IPS DF 6.9 (cell line): ENCODE results near the gene MRTFA.

ENCODE experiments used
- DNase-seq: peaks from one replicate; pipeline ENCODE4 v3.0.0-alpha.2; 2013; ENCODE audit warnings: low read depth, low spot score
- H3K27ac ChIP-seq: one replicate; pipeline ENCODE4 v1.5.1; 2013; ENCODE audit warnings: low read length, control low read depth
- H3K27me3 ChIP-seq: 2 replicates; pipeline ENCODE4 v1.6.1; 2013; ENCODE audit warnings: mild to moderate bottlenecking, low read length; ENCODE audit not compliant: control insufficient read depth, insufficient read depth
- H3K36me3 ChIP-seq: 2 replicates; pipeline ENCODE4 v1.6.1; 2013; ENCODE audit warnings: low read length; ENCODE audit not compliant: control insufficient read depth, insufficient read depth
- H3K4me1 ChIP-seq: 2 replicates; pipeline ENCODE4 v1.6.1; 2013; ENCODE audit warnings: low read length; ENCODE audit not compliant: control insufficient read depth, insufficient read depth
- H3K4me3 ChIP-seq: 2 replicates; pipeline ENCODE4 v1.5.1; 2013; ENCODE audit warnings: mild to moderate bottlenecking, low read length
- H3K9me3 ChIP-seq: 2 replicates; pipeline ENCODE4 v1.6.1; 2013; ENCODE audit warnings: low read length, inconsistent platforms; ENCODE audit not compliant: control insufficient read depth, insufficient read depth
- WGBS: extraction: QIAGEN DNeasy Blood & Tissue Kit; methylation state at CpG from one replicate; pipeline ENCODE4 v1.1.7; 2013; ENCODE audit warnings: mixed read lengths, missing lambda C conversion rate; ENCODE audit not compliant: insufficient read length, insufficient coverage; 5-methylcytosine and 5-hydroxymethylcytosine counted together

Gene MRTFA

GRCh38 chr22:40363059-40363458, 273.5 kb downstream of the MRTFA start:
- H3K4me1 ChIP-seq, result no peaks in the 10 kb centered on the region

DNA sequence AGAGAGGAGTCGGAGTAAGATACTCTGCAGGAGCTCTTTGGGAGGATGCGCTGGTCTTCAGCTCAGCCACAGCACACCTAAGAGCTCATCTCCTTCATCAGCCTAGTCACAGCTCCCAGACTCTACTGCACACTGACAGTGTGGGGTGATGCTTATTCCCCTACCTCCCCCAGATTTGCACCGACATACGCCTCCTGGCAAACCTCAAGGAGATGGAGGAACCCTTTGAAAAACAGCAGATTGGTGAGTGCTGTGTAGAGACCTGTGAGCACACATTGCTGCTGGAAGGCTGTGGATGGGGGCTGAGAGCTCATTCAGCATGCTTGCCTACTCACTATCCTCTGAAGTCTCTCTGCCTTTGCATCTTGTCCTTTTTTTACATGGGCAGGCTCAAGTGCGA, 275.4 kb downstream of the MRTFA start:
- WGBS, result no CpG with 5 or more reads among the region's 5 CpGs
- no peak overlapping the region for H3K4me3 ChIP-seq
- no peaks in the 10 kb centered on the region for H3K4me1 ChIP-seq
- H3K27ac ChIP-seq, result no peak overlapping the region
- no peaks in the 10 kb centered on the region for H3K27me3 ChIP-seq
- peaks cover 44% of the 10 kb centered on the region for H3K36me3 ChIP-seq
- DNase-seq, result no peak
- no peaks in the 10 kb centered on the region for H3K9me3 ChIP-seq

More at GRCh38 chr22:40363059-40363458, 273.5 kb downstream of the MRTFA start:
- Histone ChIP-seq H3K4me3 (no peak overlapping the region), H3K27me3 (no peaks in the 10 kb centered on the region), H3K9me3 (no peaks in the 10 kb centered on the region), H3K36me3 (peaks cover 49% of the 10 kb centered on the region), H3K27ac (no peak overlapping the region)
- WGBS, result no CpG with 5 or more reads among the region's 3 CpGs
- DNase-seq, result no peak
